ENCODE data around the gene PCBP2. TPM values are rescaled to one million over a fixed set of nuclear protein-coding genes. Genes with fewer than 3 reads are reported as not detected.

Gene PCBP2
- total and polyA plus RNA-seq, 2 donors (not counting 3 experiments of a cell fraction or from before 2014, with no cell fraction given), result 526 to 995 TPM

GRCh38 chr12:53468282-53468681 is 16.4 kb downstream of the PCBP2 start:
- H3K4me1 ChIP-seq (ENCODE audit: control insufficient read depth, extremely low read depth, insufficient read depth, low read length), result no peaks in the 10 kb centered on the region
- H4K20me1 ChIP-seq (replicated peaks; ENCODE audit: control insufficient read depth, extremely low read depth, insufficient read depth, low read length), result peaks cover 18% of the 10 kb centered on the region
- no peaks in the 10 kb centered on the region for H3K9me3 ChIP-seq (replicated peaks; ENCODE audit: control insufficient read depth, insufficient read depth, low read length)
- TF ChIP-seq POLR2AphosphoS5 (IDR thresholded peaks at IDR 0.05; ENCODE audit: insufficient read depth, low read depth, low read length), result peak; percentile 25
- TF ChIP-seq EZH2 (IDR thresholded peaks at IDR 0.05; ENCODE audit: borderline replicate concordance, low read depth, low read length, severe bottlenecking), result no peak
- no peaks in the 10 kb centered on the region for H3K27me3 ChIP-seq (ENCODE audit: control insufficient read depth in 2 of 2, insufficient read depth in 2 of 2, low read length in 2 of 2)
- ChIA-PET CTCF (interaction anchor here (0.9 to 1.8 kb wide), 2 partner anchors 8 to 14 kb away, joined by 4 to 5 read pairs; no protein-coding TSS in a partner anchor), POLR2A (no interaction called here)
- no peak overlapping the region for H3K9ac ChIP-seq (replicated peaks; ENCODE audit: extremely low read depth, insufficient read depth, low read length)
- intact Hi-C loops (cut with micrococcal nuclease) (loop anchor here (2.0 kb wide), 1 partner anchor 15 kb away; the partner anchor contains the start of gene PCBP2), dilution Hi-C loops (cut with MboI; ENCODE audit: extremely low pct_ligation_motif_present, low sequenced_read_pairs) (no loop called here)
- no peak for FAIRE-seq
- no peaks in the 10 kb centered on the region for H3K9me1 ChIP-seq (replicated peaks; ENCODE audit: control insufficient read depth, extremely low read depth, insufficient read depth, low read length)
- DNase-seq (ENCODE audit: low read depth, low spot score), result no peak
- no peak overlapping the region for H3K4me2 ChIP-seq (ENCODE audit: insufficient read depth, low read length)
- H3K4me3 ChIP-seq (replicated peaks in 1 of 3; ENCODE audit: insufficient read depth in 1 of 3, low read depth in 1 of 3, low read length in 3 of 3), result no peak overlapping the region
- peaks cover 74% of the 10 kb centered on the region for H3K79me2 ChIP-seq (ENCODE audit: control insufficient read depth, insufficient read depth, low read length)
- H3K27ac ChIP-seq (ENCODE audit: insufficient read depth, low read depth, low read length), result no peak overlapping the region
- H2AFZ ChIP-seq (ENCODE audit: low read depth, low read length), result no peak overlapping the region
- no TSS peak for BruUV-seq (replicated peaks)
- H3K36me3 ChIP-seq (ENCODE audit: control insufficient read depth in 2 of 2, extremely low read depth in 1 of 2, insufficient read depth in 2 of 2, low read length in 2 of 2), result peaks cover 77 to 80% of the 10 kb centered on the region in 2 experiments

GRCh38 chr12:53472056-53472582 is 20.2 kb downstream of the PCBP2 start:
- ChIA-PET CTCF (interaction anchor here (1.7 to 2.8 kb wide), 3 partner anchors 10 to 151 kb away, joined by 3 to 14 read pairs (median 12); partner anchors contain the start of genes AAAS and NPFF), POLR2A (interaction anchor here (0.5 to 0.6 kb wide), 2 partner anchors 14 to 92 kb away, joined by 3 read pairs; partner anchors contain the start of gene SP1)
- no peak for FAIRE-seq
- Histone ChIP-seq H3K4me1 (ENCODE audit: control insufficient read depth, extremely low read depth, insufficient read depth, low read length) (no peaks in the 10 kb centered on the region), H3K27me3 (ENCODE audit: control insufficient read depth in 2 of 2, insufficient read depth in 2 of 2, low read length in 2 of 2) (no peaks in the 10 kb centered on the region), H2AFZ (ENCODE audit: low read depth, low read length) (no peak overlapping the region), H3K79me2 (ENCODE audit: control insufficient read depth, insufficient read depth, low read length) (peaks cover 80% of the 10 kb centered on the region), H3K9me1 (replicated peaks; ENCODE audit: control insufficient read depth, extremely low read depth, insufficient read depth, low read length) (no peaks in the 10 kb centered on the region), H3K27ac (ENCODE audit: insufficient read depth, low read depth, low read length) (no peak overlapping the region), H3K4me3 (replicated peaks in 1 of 3; ENCODE audit: insufficient read depth in 1 of 3, low read depth in 1 of 3, low read length in 3 of 3) (no peak overlapping the region), H3K36me3 (ENCODE audit: control insufficient read depth in 2 of 2, extremely low read depth in 1 of 2, insufficient read depth in 2 of 2, low read length in 2 of 2) (peaks cover 75 to 80% of the 10 kb centered on the region in 2 experiments), H3K4me2 (ENCODE audit: insufficient read depth, low read length) (no peak overlapping the region), H3K9me3 (replicated peaks; ENCODE audit: control insufficient read depth, insufficient read depth, low read length) (no peaks in the 10 kb centered on the region), H4K20me1 (replicated peaks; ENCODE audit: control insufficient read depth, extremely low read depth, insufficient read depth, low read length) (peaks cover 22% of the 10 kb centered on the region), H3K9ac (replicated peaks; ENCODE audit: extremely low read depth, insufficient read depth, low read length) (no peak overlapping the region)
- intact Hi-C loops (cut with micrococcal nuclease), result no loop called here
- dilution Hi-C loops (cut with MboI; ENCODE audit: extremely low pct_ligation_motif_present, low sequenced_read_pairs), result no loop called here
- DNase-seq (ENCODE audit: low read depth, low spot score), result no peak
- no TSS peak for BruUV-seq (replicated peaks)
- no peak for TF ChIP-seq CTCF (IDR thresholded peaks at IDR 0.05; ENCODE audit: extremely low read depth in 1 of 2, insufficient read depth in 1 of 2, low read depth in 1 of 2, low read length in 2 of 2)

Data from endothelial cell of umbilical vein (primary cell).